ENCODE data around the gene ERBB3. TPM values are rescaled to one million over a fixed set of nuclear protein-coding genes. Genes with fewer than 3 reads are reported as not detected.

Gene ERBB3
- total and polyA plus RNA-seq, 2 of the 4 experiments (the other 2 are of a cell fraction), result 1.4 to 2.2 TPM

DNA sequence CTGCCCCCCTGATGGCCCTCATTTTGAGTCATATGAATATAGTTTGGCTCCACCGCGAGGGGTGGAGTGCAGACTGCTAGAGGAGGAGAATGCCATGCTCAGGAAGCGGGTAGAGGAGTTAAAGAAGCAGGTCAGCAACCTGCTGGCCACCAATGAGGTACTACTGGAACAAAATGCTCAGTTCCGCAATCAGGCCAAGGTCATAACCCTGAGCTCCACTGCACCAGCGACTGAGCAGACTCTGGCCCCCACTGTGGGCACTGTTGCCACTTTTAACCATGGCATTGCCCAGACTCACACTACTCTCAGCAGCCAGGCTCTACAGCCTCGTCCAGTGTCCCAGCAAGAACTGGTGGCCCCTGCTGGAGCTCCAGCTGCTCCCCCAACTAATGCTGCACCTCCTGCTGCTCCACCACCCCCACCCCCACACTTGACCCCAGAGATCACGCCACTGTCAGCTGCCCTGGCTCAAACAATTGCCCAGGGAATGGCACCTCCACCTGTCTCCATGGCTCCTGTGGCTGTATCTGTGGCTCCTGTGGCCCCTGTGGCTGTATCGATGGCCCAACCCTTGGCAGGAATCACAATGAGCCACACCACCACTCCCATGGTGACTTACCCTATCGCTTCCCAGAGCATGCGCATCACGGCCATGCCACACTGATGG is 41.4 kb downstream of the ERBB3 start:
- Histone ChIP-seq H2BK5ac (ENCODE audit: low read depth, low read length, poor library complexity, severe bottlenecking) (no peak overlapping the region), H3K56ac (ENCODE audit: extremely low read depth, insufficient read depth, low read length) (no peak overlapping the region), H3K4ac (ENCODE audit: low read depth, low read length) (no peak overlapping the region), H3K9ac (ENCODE audit: low read depth, low read length) (no peak overlapping the region), H3K79me1 (ENCODE audit: low read depth in 1 of 2, low read length in 2 of 2) (peaks cover 13 to 70% of the 10 kb centered on the region in 2 experiments), H2AK5ac (ENCODE audit: low read depth, low read length) (no peak overlapping the region), H3K27me3 (ENCODE audit: control insufficient read depth, insufficient read depth, low read length) (no peaks in the 10 kb centered on the region), H3K4me1 (ENCODE audit: control insufficient read depth, insufficient read depth, low read length) (peaks cover 8% of the 10 kb centered on the region), H2AK9ac (replicated peaks; ENCODE audit: low read depth, low read length, poor library complexity) (peak overlapping the region; percentile 77), H3K14ac (replicated peaks; ENCODE audit: low read depth, low read length) (no peak overlapping the region), H2BK20ac (ENCODE audit: low read depth, low read length) (no peak overlapping the region), H3K4me2 (ENCODE audit: low read depth, low read length) (no peak overlapping the region), H3K36me3 (ENCODE audit: control insufficient read depth, insufficient read depth, low read length) (peaks cover 16% of the 10 kb centered on the region), H4K8ac (ENCODE audit: low read depth in 2 of 2, low read length in 2 of 2) (no peak overlapping the region), H4K5ac (ENCODE audit: low read depth, low read length) (no peak overlapping the region), H3K9me1 (ENCODE audit: insufficient read depth, low read length) (no peaks in the 10 kb centered on the region), H2BK120ac (ENCODE audit: low read depth, low read length) (no peak overlapping the region), H3K23ac (ENCODE audit: low read depth, low read length) (no peak overlapping the region), H3K4me3 (ENCODE audit: insufficient read depth, low read depth, low read length) (no peak overlapping the region), H4K91ac (ENCODE audit: insufficient read depth, low read depth, low read length) (no peak overlapping the region), H3K9me3 (ENCODE audit: control insufficient read depth, insufficient read depth, low read length) (no peaks in the 10 kb centered on the region), H2BK15ac (ENCODE audit: low read depth, low read length) (no peak overlapping the region), H3K27ac (ENCODE audit: insufficient read depth, low read length) (no peak overlapping the region), H2AFZ (replicated peaks; ENCODE audit: low read length, poor library complexity) (no peak overlapping the region), H4K20me1 (ENCODE audit: insufficient read depth, low read length) (peaks cover 7% of the 10 kb centered on the region), H3K18ac (ENCODE audit: low read depth, low read length) (no peak overlapping the region)
- DNase-seq, result no peak
- ATAC-seq (ENCODE audit: low read depth), result no peak
- WGBS, 2 experiments (ENCODE audit: extremely low coverage in 2 of 2, insufficient read length in 1 of 2), result 98% methylated on average over 4 of the region's 11 CpGs; no CpG with 5 or more reads in 1 of the 2 experiments
- TF ChIP-seq CEBPB (IDR thresholded peaks at IDR 0.05; ENCODE audit: low read depth, low read length) (no peak), RCOR1 (IDR thresholded peaks at IDR 0.05; ENCODE audit: insufficient replicate concordance, low read length) (no peak), POLR2A (IDR thresholded peaks at IDR 0.05; ENCODE audit: low read depth, low read length) (no peak), SMC3 (IDR thresholded peaks at IDR 0.05; ENCODE audit: low read depth, low read length) (no peak), RAD21 (IDR thresholded peaks at IDR 0.05; ENCODE audit: low read length) (no peak), MXI1 (IDR thresholded peaks at IDR 0.05; ENCODE audit: borderline replicate concordance, low read depth, low read length) (no peak), RFX5 (IDR thresholded peaks at IDR 0.05; ENCODE audit: low read depth, low read length) (no peak), MAFK (IDR thresholded peaks at IDR 0.05; ENCODE audit: low read depth, low read length) (no peak), MAZ (IDR thresholded peaks at IDR 0.05; ENCODE audit: borderline replicate concordance, low read depth, low read length) (no peak), NFE2L2 (IDR thresholded peaks at IDR 0.05; ENCODE audit: low read depth, low read length) (no peak)
- TF ChIP-seq, protein P1, sequence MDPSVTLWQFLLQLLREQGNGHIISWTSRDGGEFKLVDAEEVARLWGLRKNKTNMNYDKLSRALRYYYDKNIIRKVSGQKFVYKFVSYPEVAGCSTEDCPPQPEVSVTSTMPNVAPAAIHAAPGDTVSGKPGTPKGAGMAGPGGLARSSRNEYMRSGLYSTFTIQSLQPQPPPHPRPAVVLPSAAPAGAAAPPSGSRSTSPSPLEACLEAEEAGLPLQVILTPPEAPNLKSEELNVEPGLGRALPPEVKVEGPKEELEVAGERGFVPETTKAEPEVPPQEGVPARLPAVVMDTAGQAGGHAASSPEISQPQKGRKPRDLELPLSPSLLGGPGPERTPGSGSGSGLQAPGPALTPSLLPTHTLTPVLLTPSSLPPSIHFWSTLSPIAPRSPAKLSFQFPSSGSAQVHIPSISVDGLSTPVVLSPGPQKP (IDR thresholded peaks at IDR 0.05; ENCODE audit: borderline replicate concordance, low read depth, low read length), result no peak
- TF ChIP-seq, protein P2, sequence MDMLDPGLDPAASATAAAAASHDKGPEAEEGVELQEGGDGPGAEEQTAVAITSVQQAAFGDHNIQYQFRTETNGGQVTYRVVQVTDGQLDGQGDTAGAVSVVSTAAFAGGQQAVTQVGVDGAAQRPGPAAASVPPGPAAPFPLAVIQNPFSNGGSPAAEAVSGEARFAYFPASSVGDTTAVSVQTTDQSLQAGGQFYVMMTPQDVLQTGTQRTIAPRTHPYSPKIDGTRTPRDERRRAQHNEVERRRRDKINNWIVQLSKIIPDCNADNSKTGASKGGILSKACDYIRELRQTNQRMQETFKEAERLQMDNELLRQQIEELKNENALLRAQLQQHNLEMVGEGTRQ (IDR thresholded peaks at IDR 0.05; ENCODE audit: low read depth, low read length), result no peak
- ChIA-PET CTCF (interaction anchor here (0.6 kb wide), 1 partner anchor 26 kb away, joined by 5 read pairs; no protein-coding TSS in a partner anchor), POLR2A (ENCODE audit: unreplicated experiment) (no interaction called here)
- in situ Hi-C loops (cut with MboI; ENCODE audit: low sequenced_read_pairs) (no loop called here), intact Hi-C loops (cut with micrococcal nuclease) (no loop called here), dilution Hi-C loops (cut with HindIII; ENCODE audit: low sequenced_read_pairs, unreplicated experiment) (no loop called here)
- BruUV-seq (replicated peaks), result no TSS peak

Measured in IMR-90 (cell line).